ENCODE measurements around the gene KCNQ1. TPM values are rescaled to one million over a fixed set of nuclear protein-coding genes. Genes with fewer than 3 reads are reported as not detected.

The KCNQ1 gene
- total RNA-seq, 1 experiment from 2014 or later = 2.3 TPM

- no CpG with 5 or more reads among the region's 12 CpGs for WGBS (ENCODE audit: extremely low coverage, insufficient read length, low lambda C conversion rate)
- H3K18ac ChIP-seq (ENCODE audit: insufficient read length, low read depth, low read length) = no peak overlapping the region
- H3K23ac ChIP-seq (ENCODE audit: insufficient read length, low read depth, low read length) = no peak overlapping the region
- Mint-ChIP-seq H3K4me1 (peaks cover 3 to 6% of the 10 kb centered on the region in 2 experiments), H3K27ac (peak overlapping the region in 1 of 3 experiments; percentile 85; a peak in 1 of 7 replicates), H3K27me3 (ENCODE audit: low read depth) (peaks cover 87% of the 10 kb centered on the region), H3K4me3 (no peak overlapping the region; a peak in 1 of 5 replicates), H3K9me3 (peaks cover 9 to 10% of the 10 kb centered on the region in 2 experiments), H3K36me3 (ENCODE audit: insufficient read depth in 1 of 3, low read depth in 3 of 3) (peaks cover 0 to 9% (median 6%) of the 10 kb centered on the region in 3 experiments; a peak in 5 of 7 replicates)
- H2BK12ac ChIP-seq (ENCODE audit: insufficient read length, low read depth, low read length) = no peak overlapping the region
- H2BK120ac ChIP-seq (ENCODE audit: low read depth, low read length, poor library complexity, severe bottlenecking) = no peak overlapping the region
- H2BK5ac ChIP-seq (ENCODE audit: insufficient read length, low read length) = no peak overlapping the region
- no peak overlapping the region for H2AFZ ChIP-seq (ENCODE audit: low read length)
- H2BK20ac ChIP-seq (ENCODE audit: low read depth, low read length, poor library complexity, severe bottlenecking) = no peak overlapping the region
- no peak overlapping the region for H4K5ac ChIP-seq (ENCODE audit: insufficient read length, low read depth, low read length)
- no peak overlapping the region for H2BK15ac ChIP-seq (ENCODE audit: low read depth, low read length)
- no peak overlapping the region for H3K56ac ChIP-seq (ENCODE audit: insufficient read length, low read depth, low read length)
- H3K14ac ChIP-seq (ENCODE audit: insufficient read depth, low read length) = no peak overlapping the region; the same call in 1 of the 2 replicates
- TF ChIP-seq CTCF (conservative IDR thresholded peaks at IDR 0.05) = no peak
- H3K9ac ChIP-seq (ENCODE audit: extremely low read depth, insufficient read length, low read length) = no peak overlapping the region
- DNase-seq = no peak
- no peaks in the 10 kb centered on the region for H3K79me2 ChIP-seq (ENCODE audit: insufficient read depth, low read length)
- no peak overlapping the region for H3K4ac ChIP-seq (ENCODE audit: low read depth, low read length)
- H3K23me2 ChIP-seq (ENCODE audit: insufficient read length, low read depth, low read length, poor library complexity, severe bottlenecking) = no peaks in the 10 kb centered on the region
- no peak overlapping the region for H4K8ac ChIP-seq (replicated peaks; ENCODE audit: insufficient read length, low read depth, low read length)
- H4K91ac ChIP-seq (ENCODE audit: insufficient read length, low read depth, low read length) = no peak overlapping the region
- no peak overlapping the region for H3T11ph ChIP-seq (ENCODE audit: low read length)
- H3K9me3 ChIP-seq (ENCODE audit: control insufficient read depth, low read depth, low read length) = no peaks in the 10 kb centered on the region
- H3K79me1 ChIP-seq (ENCODE audit: insufficient read depth, low read depth, low read length, poor library complexity, severe bottlenecking) = no peaks in the 10 kb centered on the region
- H4K20me1 ChIP-seq (ENCODE audit: control insufficient read depth, insufficient read depth, insufficient read length) = no peaks in the 10 kb centered on the region
- no peaks in the 10 kb centered on the region; the same call in 1 of the 2 replicates for H3K27me3 ChIP-seq (ENCODE audit: insufficient read depth, low read length)
- no peak overlapping the region for H3K27ac ChIP-seq (ENCODE audit: insufficient read length, low read depth, low read length)
- no peak overlapping the region for H2AK5ac ChIP-seq (ENCODE audit: insufficient read length, low read length)
- H3K4me1 ChIP-seq (ENCODE audit: insufficient read depth, low read length) = no peaks in the 10 kb centered on the region
- H3K4me2 ChIP-seq (ENCODE audit: insufficient read depth, insufficient read length, low read length) = no peak overlapping the region
These were observed 350.1 kb downstream of the KCNQ1 start for GRCh38 chr11:2794968-2795322.

All from H9 (cell line).